Right renal pelvis (tissue), 4 donors: Measurements from ENCODE around the gene EPHB4. TPM values are rescaled to one million over a fixed set of nuclear protein-coding genes. Genes with fewer than 3 reads are reported as not detected.
A peak's percentile ranks its signal among the peaks of the same experiment; 100 is the strongest.

Experiments
- DNase-seq, 4 donors: peaks; one replicate each; pipeline ENCODE4 v3.0.0-alpha.2; 2013; ENCODE audit warnings: low read depth in 4 of 4, low spot score in 3 of 4, missing footprints in 1 of 4
- polyA plus RNA-seq, 4 donors: library from polyadenylated mRNA; unstranded; fragments of 120-200 nt; gene quantifications; one replicate each; pipeline ENCODE4 v1.2.1, GENCODE V29; 2013; ENCODE audit not compliant: insufficient read length in 4 of 4

Gene EPHB4
- 10 to 100 TPM; 86.1 to 96.3 (median 89.4) TPM for polyA plus RNA-seq

GRCh38 chr7:100827330-100828226 lies at the start of gene EPHB4:
EPHB4 (minus strand) TSS chr7:100827523; CDS start chr7:100827030, 493 bp downstream.
- DNase-seq = peak; percentile 77 to 89 (median 85)

- no peak for DNase-seq
Measured at GRCh38 chr7:100875356-100875751, 48.0 kb upstream of the EPHB4 start.

- peak; percentile 97 to 99 (median 98) for DNase-seq
Measured at GRCh38 chr7:100874577-100875355, 47.4 kb upstream of the EPHB4 start, which contains the start of gene SRRT. SRRT (plus strand) TSS chr7:100875103; CDS start chr7:100875591, 488 bp downstream.

- no peak for DNase-seq
Measured at GRCh38 chr7:100874300-100874576, 46.9 kb upstream of the EPHB4 start.

- DNase-seq = no peak
Measured at GRCh38 chr7:100873599-100874299, 46.4 kb upstream of the EPHB4 start.

GRCh38 chr7:100867776-100868485 lies 40.6 kb upstream of the EPHB4 start:
- no peak for DNase-seq

GRCh38 chr7:100867040-100867775 lies 39.9 kb upstream of the EPHB4 start, which contains the start of gene TRIP6:
TRIP6 (plus strand) TSS chr7:100867387; CDS start chr7:100867498, 111 bp downstream.
- peak; percentile 86 to 89 (median 86) for DNase-seq

- no peak for DNase-seq
Measured at GRCh38 chr7:100866729-100867039, 39.4 kb upstream of the EPHB4 start.

- no peak for DNase-seq
Measured at GRCh38 chr7:100865938-100866728, 38.8 kb upstream of the EPHB4 start.

- no peak for DNase-seq
Measured at GRCh38 chr7:100865372-100865911, 38.1 kb upstream of the EPHB4 start.

GRCh38 chr7:100864263-100864845 lies 37.0 kb upstream of the EPHB4 start:
- DNase-seq = no peak

- DNase-seq = no peak
Measured at GRCh38 chr7:100863406-100863950, 36.2 kb upstream of the EPHB4 start.

- no peak for DNase-seq
Measured at GRCh38 chr7:100861616-100861985, 34.3 kb upstream of the EPHB4 start.

GRCh38 chr7:100860702-100861615 lies 33.6 kb upstream of the EPHB4 start:
- DNase-seq = no peak

- DNase-seq = no peak
Measured at GRCh38 chr7:100859856-100860255, 32.5 kb upstream of the EPHB4 start.

- DNase-seq = no peak
Measured at GRCh38 chr7:100856871-100857282, 29.6 kb upstream of the EPHB4 start.

- DNase-seq = no peak
Measured at GRCh38 chr7:100855515-100855914, 28.2 kb upstream of the EPHB4 start.
